T-cell (primary cell): Measurements from ENCODE around the gene PAX3. TPM values are rescaled to one million over a fixed set of nuclear protein-coding genes. Genes with fewer than 3 reads are reported as not detected.

Experiments
- ATAC-seq, 4 experiments: fragments of 200-7000 bp in 3 of 4; fragments of 150-1000 bp in 1 of 4; cut with Tn5 transposase; replicated peaks in 1 of 4; 1 replicate in 3 of 4; 2 replicates in 1 of 4; pipeline ENCODE4 v1.10.0; 2021; ENCODE audit warnings: moderate library complexity in 3 of 4, mild to moderate bottlenecking in 2 of 4, moderate number of reproducible peaks in 1 of 4
- CTCF ChIA-PET, 2 donors: fragments of 300-600 bp; sonication (Branson Sonifier 250); formaldehyde crosslinking; loops; one replicate each; lab custom pipeline; 2022; ENCODE audit warnings: antibody characterized with exemption in 2 of 2; lab: Charles Lee
- POLR2A ChIA-PET, 2 donors: fragments of 300-600 bp; sonication (Branson Sonifier 250); formaldehyde crosslinking; loops; one replicate each; lab custom pipeline; 2022; ENCODE audit warnings: antibody characterized with exemption in 2 of 2; lab: Charles Lee
- DNase-seq, 35 experiments: peaks; one replicate each; pipeline versions ENCODE4 v3.0.0 to v3.0.0-alpha.2; 2013 to 2023
- H3K27ac ChIP-seq: one replicate; pipeline ENCODE4 v1.5.1; 2013; ENCODE audit warnings: low read length
- H3K27me3 ChIP-seq, 2 experiments: replicated peaks in 1 of 2; 1 replicate in 1 of 2; 2 replicates in 1 of 2; pipeline versions ENCODE4 v1.6.1 to v1.7.0; 2013; ENCODE audit warnings: low read length in 1 of 2, mixed read lengths in 1 of 2; ENCODE audit not compliant: control insufficient read depth in 2 of 2, insufficient read depth in 2 of 2; ENCODE audit errors: extremely low read depth in 1 of 2
- H3K36me3 ChIP-seq, 2 donors: 1 replicate in 1 of 2; 2 replicates in 1 of 2; pipeline versions ENCODE4 v1.6.1 to v1.7.0; 2013; ENCODE audit warnings: low read length in 1 of 2; ENCODE audit not compliant: control insufficient read depth in 2 of 2, insufficient read depth in 1 of 2; ENCODE audit errors: extremely low read depth in 1 of 2
- H3K4me1 ChIP-seq, 2 experiments: 1 replicate in 1 of 2; 2 replicates in 1 of 2; pipeline versions ENCODE4 v1.6.1 to v1.7.0; 2013; ENCODE audit warnings: low read length in 2 of 2, mixed read lengths in 1 of 2; ENCODE audit not compliant: insufficient read depth in 2 of 2, control insufficient read depth in 1 of 2; ENCODE audit errors: extremely low read depth in 1 of 2
- H3K4me3 ChIP-seq, 2 donors: 1 replicate in 1 of 2; 2 replicates in 1 of 2; pipeline versions ENCODE4 v1.5.1 to v1.7.0; 2013; ENCODE audit warnings: mild to moderate bottlenecking in 2 of 2, low read length in 1 of 2, moderate library complexity in 1 of 2; ENCODE audit not compliant: control insufficient read depth in 1 of 2; ENCODE audit errors: extremely low read depth in 1 of 2
- H3K9me3 ChIP-seq: 2 replicates; pipeline ENCODE4 v1.7.0; 2013
- H3K27ac Mint-ChIP-seq, 2 donors: one replicate each; pipeline ENCODE4 v1.8.0; 2020 to 2021; ENCODE audit warnings: mild to moderate bottlenecking in 2 of 2, mixed read lengths in 2 of 2
- H3K27me3 Mint-ChIP-seq, 2 donors: one replicate each; pipeline ENCODE4 v1.8.0; 2021 to 2022; ENCODE audit warnings: mixed read lengths in 2 of 2
- H3K36me3 Mint-ChIP-seq: one replicate; pipeline ENCODE4 v1.8.0; 2021; ENCODE audit warnings: mixed read lengths
- H3K4me1 Mint-ChIP-seq, 3 donors: one replicate each; pipeline ENCODE4 v1.8.0; 2020 to 2022; ENCODE audit warnings: mixed read lengths in 3 of 3, mild to moderate bottlenecking in 1 of 3
- H3K4me3 Mint-ChIP-seq, 3 donors: one replicate each; pipeline ENCODE4 v1.8.0; 2020 to 2022; ENCODE audit warnings: mild to moderate bottlenecking in 3 of 3, mixed read lengths in 3 of 3, moderate library complexity in 3 of 3
- H3K9me3 Mint-ChIP-seq, 3 donors: one replicate each; pipeline ENCODE4 v1.8.0; 2020 to 2022; ENCODE audit warnings: mixed read lengths in 3 of 3
- WGBS: methylation state at CpG from one replicate; pipeline ENCODE4 v1.1.5; 2013; ENCODE audit warnings: missing lambda C conversion rate; ENCODE audit not compliant: insufficient coverage; 5-methylcytosine and 5-hydroxymethylcytosine counted together
- total RNA-seq, 35 experiments: library from RNA in 6 of 35; stranded (reverse) in 6 of 35; fragments of 120-200 nt in 1 of 35; gene quantifications; one replicate each; pipeline versions ENCODE4 v1.2.1 to v1.2.4 and lab custom pipeline; 2013 to 2026

Gene PAX3
- total RNA-seq, 5 donors from 2014 or later (not counting 1 experiment from before 2014, with no cell fraction given), result not detected

GRCh38 chr2:222307978-222308730 is 9.4 kb upstream of the PAX3 start:
- 14% methylated on average over 3 of the region's 11 CpGs for WGBS
- H3K27ac Mint-ChIP-seq, result no peak overlapping the region

GRCh38 chr2:222307143-222307756 is 8.5 kb upstream of the PAX3 start:
- ATAC-seq (no peak), DNase-seq (no peak)
- Histone ChIP-seq H3K4me3 (no peak overlapping the region), H3K27me3 (peaks cover 28 to 86% of the 10 kb centered on the region in 2 experiments), H3K27ac (no peak overlapping the region), H3K9me3 (peaks cover 2% of the 10 kb centered on the region), H3K36me3 (no peaks in the 10 kb centered on the region), H3K4me1 (peaks cover 0 to 49% of the 10 kb centered on the region in 2 experiments)
- peak overlapping the region in 2 of 3 donors; percentile 0 to 80 for H3K4me3 Mint-ChIP-seq
- CTCF ChIA-PET, result no interaction called here
- POLR2A ChIA-PET, result no interaction called here
- H3K36me3 Mint-ChIP-seq, result peaks cover 4% of the 10 kb centered on the region
- H3K9me3 Mint-ChIP-seq, result no peaks in the 10 kb centered on the region
- peaks cover 84 to 97% of the 10 kb centered on the region in 2 donors for H3K27me3 Mint-ChIP-seq
- WGBS, result 6% methylated on average over 31 of the region's 34 CpGs
- H3K27ac Mint-ChIP-seq, result no peak overlapping the region
- H3K4me1 Mint-ChIP-seq, result peaks cover 33 to 42% (median 41%) of the 10 kb centered on the region in 3 donors

More at GRCh38 chr2:222307978-222308730, 9.4 kb upstream of the PAX3 start:
- no peak overlapping the region for H3K4me3 Mint-ChIP-seq
- DNase-seq (no peak), ATAC-seq (no peak)
- Histone ChIP-seq H3K27ac (no peak overlapping the region), H3K36me3 (no peaks in the 10 kb centered on the region), H3K27me3 (peaks cover 33 to 86% of the 10 kb centered on the region in 2 experiments), H3K4me1 (peaks cover 0 to 50% of the 10 kb centered on the region in 2 experiments), H3K4me3 (no peak overlapping the region), H3K9me3 (peaks cover 2% of the 10 kb centered on the region)
- peaks cover 28 to 42% (median 36%) of the 10 kb centered on the region in 3 donors for H3K4me1 Mint-ChIP-seq
- H3K27me3 Mint-ChIP-seq, result peaks cover 81 to 96% of the 10 kb centered on the region in 2 donors
- ChIA-PET POLR2A (no interaction called here), CTCF (no interaction called here)
- H3K9me3 Mint-ChIP-seq, result no peaks in the 10 kb centered on the region
- peaks cover 4% of the 10 kb centered on the region for H3K36me3 Mint-ChIP-seq

GRCh38 chr2:222306393-222307142 is 7.8 kb upstream of the PAX3 start:
- peak overlapping the region; percentile 43 to 56 for H3K4me3 ChIP-seq
- peaks cover 2% of the 10 kb centered on the region for H3K9me3 ChIP-seq
- no peak for DNase-seq
- no peaks in the 10 kb centered on the region for H3K36me3 ChIP-seq
- H3K4me1 ChIP-seq, result peaks cover 0 to 42% of the 10 kb centered on the region in 2 experiments
- H3K9me3 Mint-ChIP-seq, result no peaks in the 10 kb centered on the region
- H3K27me3 ChIP-seq, result peaks cover 28 to 86% of the 10 kb centered on the region in 2 experiments
- no peak for ATAC-seq
- peak overlapping the region; percentile 62 to 80 (median 65) for H3K4me3 Mint-ChIP-seq
- POLR2A ChIA-PET, result no interaction called here
- 7% methylated on average over 15 of the region's 27 CpGs for WGBS
- peaks cover 4% of the 10 kb centered on the region for H3K36me3 Mint-ChIP-seq
- peaks cover 87 to 98% of the 10 kb centered on the region in 2 donors for H3K27me3 Mint-ChIP-seq
- CTCF ChIA-PET, result no interaction called here
- peaks cover 34 to 43% (median 41%) of the 10 kb centered on the region in 3 donors for H3K4me1 Mint-ChIP-seq
- H3K27ac Mint-ChIP-seq, result no peak overlapping the region
- no peak overlapping the region for H3K27ac ChIP-seq

- peak overlapping the region; percentile 43 to 56 for H3K4me3 ChIP-seq
- H3K36me3 ChIP-seq, result no peaks in the 10 kb centered on the region
- H3K9me3 Mint-ChIP-seq, result no peaks in the 10 kb centered on the region
- H3K4me3 Mint-ChIP-seq, result peak overlapping the region; percentile 62 to 80 (median 65)
- peaks cover 27 to 86% of the 10 kb centered on the region in 2 experiments for H3K27me3 ChIP-seq
- ATAC-seq (peak in 1 of 4 experiments; percentile 17), DNase-seq (no peak)
- ChIA-PET CTCF (no interaction called here), POLR2A (no interaction called here)
- no peak overlapping the region for H3K27ac Mint-ChIP-seq
- H3K4me1 ChIP-seq, result peaks cover 0 to 41% of the 10 kb centered on the region in 2 experiments
- 2% methylated on average over 55 of the region's 66 CpGs for WGBS
- H3K27me3 Mint-ChIP-seq, result peaks cover 85 to 95% of the 10 kb centered on the region in 2 donors
- no peak overlapping the region for H3K27ac ChIP-seq
- peaks cover 2% of the 10 kb centered on the region for H3K9me3 ChIP-seq
- H3K36me3 Mint-ChIP-seq, result peaks cover 4% of the 10 kb centered on the region
- H3K4me1 Mint-ChIP-seq, result peaks cover 34 to 45% (median 41%) of the 10 kb centered on the region in 3 donors
These were observed 7.0 kb upstream of the PAX3 start for GRCh38 chr2:222305516-222306392.

- DNase-seq, result no peak
- ChIA-PET CTCF (no interaction called here), POLR2A (no interaction called here)
- Mint-ChIP-seq H3K4me1 (peaks cover 34 to 45% (median 41%) of the 10 kb centered on the region in 3 donors), H3K9me3 (no peaks in the 10 kb centered on the region), H3K27me3 (peaks cover 86 to 95% of the 10 kb centered on the region in 2 donors), H3K27ac (no peak overlapping the region), H3K4me3 (peak overlapping the region; percentile 62 to 80 (median 65)), H3K36me3 (peaks cover 4% of the 10 kb centered on the region)
- no peak for ATAC-seq
- Histone ChIP-seq H3K4me3 (peak overlapping the region; percentile 43 to 56), H3K27ac (no peak overlapping the region), H3K9me3 (no peaks in the 10 kb centered on the region), H3K4me1 (peaks cover 0 to 41% of the 10 kb centered on the region in 2 experiments), H3K27me3 (peaks cover 21 to 89% of the 10 kb centered on the region in 2 experiments), H3K36me3 (no peaks in the 10 kb centered on the region)
- WGBS, result 4% methylated on average over 21 of the region's 39 CpGs
These were observed 6.1 kb upstream of the PAX3 start for GRCh38 chr2:222304737-222305515.
